ENCODE data around the gene CLPSL2.

DNA sequence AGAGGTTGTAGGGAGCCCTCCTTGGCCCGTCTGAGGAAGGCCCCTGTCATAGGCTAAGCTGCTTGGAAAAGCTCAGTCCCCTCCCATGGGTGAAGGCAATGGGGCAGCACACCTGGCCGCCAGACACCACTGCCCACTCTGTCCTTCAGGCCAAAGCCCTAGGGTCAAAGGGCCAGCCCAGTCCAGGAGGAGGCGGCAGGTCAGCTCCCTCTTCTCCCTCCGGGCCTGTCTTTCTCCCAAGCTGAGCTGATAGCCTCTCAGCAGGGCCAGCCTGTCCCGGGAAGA is 5.1 kb upstream of the CLPSL2 start:
- no peak for TF ChIP-seq POLR2A (IDR thresholded peaks at IDR 0.05)
- TF ChIP-seq, protein P1, sequence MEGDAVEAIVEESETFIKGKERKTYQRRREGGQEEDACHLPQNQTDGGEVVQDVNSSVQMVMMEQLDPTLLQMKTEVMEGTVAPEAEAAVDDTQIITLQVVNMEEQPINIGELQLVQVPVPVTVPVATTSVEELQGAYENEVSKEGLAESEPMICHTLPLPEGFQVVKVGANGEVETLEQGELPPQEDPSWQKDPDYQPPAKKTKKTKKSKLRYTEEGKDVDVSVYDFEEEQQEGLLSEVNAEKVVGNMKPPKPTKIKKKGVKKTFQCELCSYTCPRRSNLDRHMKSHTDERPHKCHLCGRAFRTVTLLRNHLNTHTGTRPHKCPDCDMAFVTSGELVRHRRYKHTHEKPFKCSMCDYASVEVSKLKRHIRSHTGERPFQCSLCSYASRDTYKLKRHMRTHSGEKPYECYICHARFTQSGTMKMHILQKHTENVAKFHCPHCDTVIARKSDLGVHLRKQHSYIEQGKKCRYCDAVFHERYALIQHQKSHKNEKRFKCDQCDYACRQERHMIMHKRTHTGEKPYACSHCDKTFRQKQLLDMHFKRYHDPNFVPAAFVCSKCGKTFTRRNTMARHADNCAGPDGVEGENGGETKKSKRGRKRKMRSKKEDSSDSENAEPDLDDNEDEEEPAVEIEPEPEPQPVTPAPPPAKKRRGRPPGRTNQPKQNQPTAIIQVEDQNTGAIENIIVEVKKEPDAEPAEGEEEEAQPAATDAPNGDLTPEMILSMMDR (IDR thresholded peaks at IDR 0.05) = no peak

Data from transverse colon (tissue), 3 donors.